ENCODE data around the gene NMNAT2. TPM values are rescaled to one million over a fixed set of nuclear protein-coding genes. Genes with fewer than 3 reads are reported as not detected.

NMNAT2 gene
- total and polyA plus RNA-seq, 12 donors: 0.23 to 5.8 (median 2.1) TPM

- DNase-seq (no peak), ATAC-seq (no peak)
- Histone ChIP-seq H3K36me3 (no peaks in the 10 kb centered on the region), H3K27me3 (peaks cover 0 to 10% (median 0%) of the 10 kb centered on the region in 7 donors), H3K27ac (no peak overlapping the region), H3K4me3 (no peak overlapping the region), H3K9me3 (no peaks in the 10 kb centered on the region), H3K4me1 (no peaks in the 10 kb centered on the region)
- intact Hi-C loops (cut with DNase I): loop anchor here in 1 of 10 donors (10.0 kb wide), 1 partner anchor 99 kb away; no protein-coding TSS in a partner anchor
- no peak for TF ChIP-seq CTCF (IDR thresholded peaks at IDR 0.05)
- WGBS, 2 donors: 70 to 78% methylated on average over 1 of the region's 1 CpG
These were observed 25.3 kb upstream of the NMNAT2 start for GRCh38 chr1:183443466-183443865.

GRCh38 chr1:183443011-183443410, 24.8 kb upstream of the NMNAT2 start:
- ATAC-seq (no peak), DNase-seq (no peak)
- Histone ChIP-seq H3K36me3 (no peaks in the 10 kb centered on the region), H3K4me1 (no peaks in the 10 kb centered on the region), H3K9me3 (no peaks in the 10 kb centered on the region), H3K4me3 (no peak overlapping the region), H3K27me3 (peaks cover 0 to 10% (median 0%) of the 10 kb centered on the region in 7 donors), H3K27ac (no peak overlapping the region)
- no peak for TF ChIP-seq CTCF (IDR thresholded peaks at IDR 0.05)
- WGBS, 2 donors: 65 to 75% methylated on average over 2 of the region's 2 CpGs
- intact Hi-C loops (cut with DNase I): loop anchor here in 1 of 10 donors (10.0 kb wide), 1 partner anchor 98 kb away; no protein-coding TSS in a partner anchor

- intact Hi-C loops (cut with DNase I): no loop called here
- H3K27ac ChIP-seq: no peak overlapping the region
- no peaks in the 10 kb centered on the region for H3K9me3 ChIP-seq
- H3K27me3 ChIP-seq: peaks cover 0 to 10% (median 0%) of the 10 kb centered on the region in 7 donors
- no peak overlapping the region for H3K4me3 ChIP-seq
- H3K4me1 ChIP-seq: peaks cover 0 to 10% (median 0%) of the 10 kb centered on the region in 9 donors
- WGBS, 2 donors: 86 to 94% methylated on average over 2 of the region's 2 CpGs
- no peaks in the 10 kb centered on the region for H3K36me3 ChIP-seq
- ATAC-seq (no peak), DNase-seq (no peak)
- no peak for TF ChIP-seq CTCF (IDR thresholded peaks at IDR 0.05)
These were observed 19.9 kb upstream of the NMNAT2 start for GRCh38 chr1:183438060-183438459.

GRCh38 chr1:183435497-183435896, 17.3 kb upstream of the NMNAT2 start:
- Histone ChIP-seq H3K27me3 (no peaks in the 10 kb centered on the region), H3K9me3 (no peaks in the 10 kb centered on the region), H3K27ac (no peak overlapping the region), H3K4me1 (peaks cover 0 to 10% (median 0%) of the 10 kb centered on the region in 9 donors), H3K4me3 (no peak overlapping the region), H3K36me3 (no peaks in the 10 kb centered on the region)
- ATAC-seq (no peak), DNase-seq (no peak)
- TF ChIP-seq CTCF (IDR thresholded peaks at IDR 0.05): no peak
- intact Hi-C loops (cut with DNase I): no loop called here
- WGBS, 2 donors: 62 to 75% methylated on average over 2 of the region's 2 CpGs
